ENCODE data around the gene SETD3.

GRCh38 chr14:99506276-99506675, 25.6 kb upstream of the SETD3 start:
- TF ChIP-seq, protein P1, sequence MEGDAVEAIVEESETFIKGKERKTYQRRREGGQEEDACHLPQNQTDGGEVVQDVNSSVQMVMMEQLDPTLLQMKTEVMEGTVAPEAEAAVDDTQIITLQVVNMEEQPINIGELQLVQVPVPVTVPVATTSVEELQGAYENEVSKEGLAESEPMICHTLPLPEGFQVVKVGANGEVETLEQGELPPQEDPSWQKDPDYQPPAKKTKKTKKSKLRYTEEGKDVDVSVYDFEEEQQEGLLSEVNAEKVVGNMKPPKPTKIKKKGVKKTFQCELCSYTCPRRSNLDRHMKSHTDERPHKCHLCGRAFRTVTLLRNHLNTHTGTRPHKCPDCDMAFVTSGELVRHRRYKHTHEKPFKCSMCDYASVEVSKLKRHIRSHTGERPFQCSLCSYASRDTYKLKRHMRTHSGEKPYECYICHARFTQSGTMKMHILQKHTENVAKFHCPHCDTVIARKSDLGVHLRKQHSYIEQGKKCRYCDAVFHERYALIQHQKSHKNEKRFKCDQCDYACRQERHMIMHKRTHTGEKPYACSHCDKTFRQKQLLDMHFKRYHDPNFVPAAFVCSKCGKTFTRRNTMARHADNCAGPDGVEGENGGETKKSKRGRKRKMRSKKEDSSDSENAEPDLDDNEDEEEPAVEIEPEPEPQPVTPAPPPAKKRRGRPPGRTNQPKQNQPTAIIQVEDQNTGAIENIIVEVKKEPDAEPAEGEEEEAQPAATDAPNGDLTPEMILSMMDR (IDR thresholded peaks at IDR 0.05), result no peak
- TF ChIP-seq EZH2 (IDR thresholded peaks at IDR 0.05; ENCODE audit: borderline replicate concordance, insufficient read depth, low read depth, low read length, poor library complexity, severe bottlenecking), result no peak
